ENCODE measurements around the gene ANKRD20A1.
"Not testable (repeated sequence)": the region's sequence is repeated elsewhere in the genome, so short reads cannot be mapped to it uniquely, and the experiment has no call there.

The ANKRD20A1 gene

DNA sequence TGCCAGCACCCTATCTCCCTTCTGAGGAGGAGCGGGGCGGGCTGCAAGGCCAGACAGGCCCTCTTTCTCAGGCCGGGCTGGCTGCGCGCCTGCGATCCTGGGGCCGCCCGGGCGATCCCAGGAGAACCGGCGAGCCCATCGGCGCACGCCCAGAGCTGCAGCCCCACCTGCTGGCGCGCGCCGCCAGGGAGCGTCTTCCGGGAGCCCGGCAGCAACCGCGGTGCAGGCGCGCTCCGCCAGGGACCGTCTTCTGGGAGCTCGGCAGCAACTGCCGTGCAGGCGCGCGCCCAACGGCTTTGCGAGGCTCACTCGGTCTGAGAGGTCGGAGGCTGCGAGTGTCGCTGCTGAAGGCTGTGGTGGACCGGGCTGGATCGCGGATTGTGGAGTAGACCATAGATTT, at the start of gene ANKRD20A1:
TSS of gene ANKRD20A1 (plus strand) at position 61 of the 400 bp plus-strand sequence. CDS start 496 bp downstream, outside the sequence.
- not testable (repeated sequence) for DNase-seq

DNA sequence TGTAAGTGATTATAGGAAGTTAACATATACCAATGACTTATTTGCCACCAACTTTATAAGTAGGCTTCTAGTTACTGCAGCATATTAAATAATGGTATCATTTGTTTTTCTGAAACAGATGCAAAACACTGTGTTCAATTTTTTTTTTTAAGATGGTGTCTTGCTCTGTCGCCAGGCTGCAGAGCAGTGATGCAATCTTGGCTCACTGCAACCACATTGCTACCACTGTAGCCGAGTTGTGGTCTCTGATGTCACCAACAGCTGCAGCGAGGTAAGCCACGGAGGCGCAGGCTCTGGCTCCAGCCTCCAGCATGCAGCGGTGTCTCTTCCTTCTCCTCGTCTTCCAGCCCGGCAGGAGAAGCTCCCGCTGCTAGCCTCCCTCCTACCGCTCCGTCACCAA, 26.6 kb upstream of the ANKRD20A1 start:
- DNase-seq, result not testable (repeated sequence)
